ENCODE results near the gene BTNL8.

BTNL8 gene

DNA sequence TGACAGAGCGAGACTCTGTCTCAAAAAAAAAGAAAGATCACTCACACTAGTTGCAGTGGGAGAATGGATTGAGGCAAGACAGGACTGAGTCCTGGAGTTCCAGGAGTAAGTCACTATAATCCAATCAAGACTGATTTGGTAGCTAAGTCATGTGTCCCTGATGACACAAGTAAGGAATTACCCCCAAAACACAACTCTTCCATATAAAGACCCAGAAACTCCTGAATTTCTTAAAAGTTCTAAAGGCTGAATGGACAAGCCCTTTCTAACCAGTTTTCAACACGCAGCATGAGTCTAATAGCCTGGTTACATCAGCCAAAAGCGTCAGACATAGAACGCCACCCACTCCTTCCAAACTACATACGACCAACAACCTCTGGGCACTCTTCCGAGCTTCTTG is 40.4 kb upstream of the BTNL8 start:
- TF ChIP-seq CTCF (conservative IDR thresholded peaks at IDR 0.05; ENCODE audit: low read depth, low read length): no peak
- no peak overlapping the region for H3K4me3 ChIP-seq (ENCODE audit: low read length)
- no peak for DNase-seq (ENCODE audit: low read depth)

DNA sequence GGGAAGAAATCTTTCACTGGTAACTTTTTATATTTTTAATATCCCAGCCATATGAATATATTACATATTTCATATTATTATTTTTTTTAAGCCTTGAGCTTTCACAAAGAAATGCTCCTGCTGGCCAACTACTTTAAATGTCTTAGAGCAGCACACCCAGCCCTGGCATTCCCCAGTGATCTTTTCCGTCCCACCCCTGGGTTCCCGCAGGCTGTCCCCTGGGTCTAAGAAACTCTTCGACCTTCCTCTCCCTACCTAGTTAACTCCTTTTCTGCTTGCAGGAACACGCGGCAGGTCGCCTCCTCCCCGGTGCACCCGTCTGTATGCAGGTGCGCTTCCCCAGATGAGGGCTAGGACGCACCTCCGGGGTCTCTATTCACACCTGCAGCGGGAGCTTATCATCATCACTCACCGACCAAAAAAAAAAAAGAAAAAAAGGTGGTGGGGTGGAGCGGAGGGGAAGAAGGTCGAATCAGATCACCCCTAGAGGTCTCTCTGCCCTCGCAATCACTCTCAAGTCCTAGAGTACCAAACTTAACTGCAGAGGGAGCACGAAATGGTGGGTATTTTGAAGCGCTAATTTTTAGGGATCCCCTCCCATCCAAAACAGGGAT is 38.6 kb upstream of the BTNL8 start:
- DNase-seq (ENCODE audit: low read depth): no peak
- TF ChIP-seq CTCF (conservative IDR thresholded peaks at IDR 0.05; ENCODE audit: low read depth, low read length): peak; percentile 27
- H3K4me3 ChIP-seq (ENCODE audit: low read length): peak overlapping the region; percentile 90

DNA sequence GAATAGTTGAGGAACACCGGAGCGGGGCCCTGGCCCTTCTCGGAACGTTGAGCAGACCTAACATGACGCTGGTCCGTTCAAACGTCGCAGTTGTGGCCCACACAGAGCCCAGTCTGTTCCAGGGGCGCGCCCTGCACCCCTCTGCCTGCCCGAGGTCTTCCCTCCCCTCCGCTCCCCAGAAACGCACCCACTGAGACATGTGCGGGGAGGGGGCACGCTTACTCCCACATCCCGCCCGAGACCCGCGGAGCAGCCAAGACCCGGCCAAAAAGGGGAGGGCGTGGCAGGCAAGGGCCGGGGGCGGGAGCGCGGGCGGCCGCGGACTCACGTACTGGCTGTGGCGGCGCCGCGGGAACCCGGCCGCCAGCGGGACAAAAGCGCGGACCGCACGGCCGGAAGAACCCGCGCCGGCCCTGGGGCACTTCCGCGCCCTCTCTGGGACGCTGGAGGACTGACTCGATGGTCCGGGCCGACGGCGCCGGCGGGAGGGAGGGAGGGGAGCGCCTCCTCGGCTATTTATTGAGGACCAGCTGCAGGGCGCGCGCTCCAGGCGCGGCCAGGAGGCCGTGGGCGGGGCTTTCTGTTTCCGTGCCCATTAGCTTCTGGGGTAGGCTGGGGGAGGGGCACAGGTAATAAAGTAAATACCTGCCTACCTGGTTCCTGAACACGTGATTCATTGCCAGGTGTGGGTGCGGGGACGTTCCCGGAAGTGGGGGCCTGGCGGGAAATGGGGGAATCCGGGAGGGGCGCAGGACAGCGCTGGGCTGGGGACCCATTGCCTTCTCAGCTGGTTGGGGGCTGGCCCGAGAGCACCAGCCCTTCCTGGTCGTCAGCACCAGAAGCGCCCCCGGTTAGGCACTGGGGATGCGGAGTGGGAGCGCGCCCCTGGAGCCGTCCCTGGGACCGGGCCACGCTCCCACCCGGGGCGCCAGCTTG is 37.8 kb upstream of the BTNL8 start, which contains the start of gene ZFP62:
TSS of gene ZFP62 (minus strand) at position 390 of the 936 bp plus-strand sequence. CDS start at position 333, 57 bp downstream.
- DNase-seq (ENCODE audit: low read depth): peak; percentile 68
- TF ChIP-seq CTCF (conservative IDR thresholded peaks at IDR 0.05; ENCODE audit: low read depth, low read length): no peak
- peak within 1 kb of the TSS; percentile 90 for H3K4me3 ChIP-seq (ENCODE audit: low read length)

DNA sequence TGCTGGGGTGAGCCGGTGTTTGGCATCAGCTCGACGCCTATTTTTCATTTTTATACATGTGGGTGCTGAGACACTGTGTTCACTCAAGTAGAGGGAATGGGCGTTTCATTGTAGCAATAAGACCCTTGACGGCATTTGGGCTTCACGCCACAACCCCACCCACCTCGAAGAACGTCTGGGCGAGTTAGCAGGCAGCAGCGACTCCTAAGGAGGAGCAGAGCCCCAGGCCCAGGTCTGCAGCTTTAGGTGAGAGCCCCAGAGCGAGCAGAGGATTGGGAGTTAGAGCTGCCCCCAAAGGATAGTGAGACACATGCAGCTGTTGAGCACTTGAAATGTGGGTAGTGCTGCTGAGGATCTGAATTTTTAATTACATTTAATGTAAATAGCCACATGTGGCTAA is 36.3 kb upstream of the BTNL8 start:
- no peak for DNase-seq (ENCODE audit: low read depth)
- TF ChIP-seq CTCF (conservative IDR thresholded peaks at IDR 0.05; ENCODE audit: low read depth, low read length): no peak

DNA sequence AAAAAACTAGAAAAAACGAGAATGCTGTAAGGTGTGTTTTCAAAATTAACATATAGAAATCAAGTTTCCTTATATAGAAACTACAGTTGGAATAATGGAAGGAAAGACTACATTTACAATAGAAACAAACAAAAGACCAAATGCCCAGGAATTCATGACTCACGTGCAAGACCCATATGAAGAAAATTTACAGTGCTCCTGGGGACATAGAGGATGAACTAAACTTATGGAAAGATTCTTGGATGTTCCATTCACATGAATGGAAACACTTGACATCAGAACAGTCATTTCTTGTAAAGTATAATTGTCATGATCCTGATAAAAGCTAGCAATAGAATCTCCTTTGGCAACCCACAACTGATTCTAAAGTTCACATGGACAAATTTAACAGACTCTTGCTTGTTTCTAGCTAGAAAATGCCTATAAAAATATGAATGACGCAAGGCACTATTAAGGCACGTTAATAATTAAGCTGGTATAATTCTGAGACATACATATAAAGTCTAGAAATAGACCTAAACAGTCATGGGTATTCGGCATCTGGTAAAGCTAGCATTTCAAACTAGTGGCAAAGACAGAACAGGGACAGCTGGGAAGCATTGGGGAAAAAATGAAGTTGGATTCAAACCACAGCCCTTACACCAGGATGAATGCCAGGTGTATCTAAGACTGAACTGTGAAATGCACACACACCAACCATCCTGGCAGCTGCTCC is 32.8 kb upstream of the BTNL8 start:
- H3K4me3 ChIP-seq (ENCODE audit: low read length): no peak overlapping the region
- no peak for DNase-seq (ENCODE audit: low read depth)
- TF ChIP-seq CTCF (conservative IDR thresholded peaks at IDR 0.05; ENCODE audit: low read depth, low read length): no peak

More for the DNA sequence above, 36.3 kb upstream of the BTNL8 start:
- no peak overlapping the region for H3K4me3 ChIP-seq (ENCODE audit: low read length)

GRCh38 chr5:180866985-180867384 is 32.0 kb upstream of the BTNL8 start:
- no peak for TF ChIP-seq CTCF (conservative IDR thresholded peaks at IDR 0.05; ENCODE audit: low read depth, low read length)
- DNase-seq (ENCODE audit: low read depth): no peak
- no peak overlapping the region for H3K4me3 ChIP-seq (ENCODE audit: low read length)

Measured in retinal pigment epithelial cell (primary cell).